WI38 (cell line): Measurements from ENCODE around the gene CSNK1G1.
"Not testable (repeated sequence)": the region's sequence is repeated elsewhere in the genome, so short reads cannot be mapped to it uniquely, and the experiment has no call there.

Experiments used
- H3K4me3 ChIP-seq: 2 replicates; pipeline ENCODE4 v1.5.1; 2011; ENCODE audit warnings: low read depth, mild to moderate bottlenecking, control low read depth, low read length
- CTCF ChIP-seq: IDR thresholded peaks from 2 replicates; pipeline ENCODE4 v1.5.1; 2012; ENCODE audit warnings: low read depth, mild to moderate bottlenecking, control low read depth, low read length

The CSNK1G1 gene

GRCh38 chr15:64333516-64333915 is 22.5 kb downstream of the CSNK1G1 start:
- H3K4me3 ChIP-seq = no peak overlapping the region
- TF ChIP-seq CTCF = no peak

- H3K4me3 ChIP-seq = not testable (repeated sequence)
These were observed 24.3 kb downstream of the CSNK1G1 start for GRCh38 chr15:64331668-64332067.

GRCh38 chr15:64326975-64327374 is 29.0 kb downstream of the CSNK1G1 start:
- H3K4me3 ChIP-seq = not testable (repeated sequence)

- not testable (repeated sequence) for H3K4me3 ChIP-seq
These were observed 29.5 kb downstream of the CSNK1G1 start for GRCh38 chr15:64326458-64326857.

GRCh38 chr15:64324165-64324877 is 31.7 kb downstream of the CSNK1G1 start:
- H3K4me3 ChIP-seq = no peak overlapping the region
- TF ChIP-seq CTCF = no peak

GRCh38 chr15:64315216-64315615 is 40.8 kb downstream of the CSNK1G1 start:
- no peak overlapping the region for H3K4me3 ChIP-seq
- no peak for TF ChIP-seq CTCF

- no peak overlapping the region for H3K4me3 ChIP-seq
- TF ChIP-seq CTCF = no peak
These were observed 41.5 kb downstream of the CSNK1G1 start for GRCh38 chr15:64314456-64314855.

GRCh38 chr15:64311566-64311965 is 44.4 kb downstream of the CSNK1G1 start:
- no peak overlapping the region for H3K4me3 ChIP-seq
- no peak for TF ChIP-seq CTCF

- no peak overlapping the region for H3K4me3 ChIP-seq
- no peak for TF ChIP-seq CTCF
These were observed 45.9 kb downstream of the CSNK1G1 start for GRCh38 chr15:64310036-64310435.
